H1 (cell line): Measurements from ENCODE around the gene USH1G. TPM values are rescaled to one million over a fixed set of nuclear protein-coding genes. Genes with fewer than 3 reads are reported as not detected.

Experiments used
- CTCF ChIA-PET: fragments of 300-600 bp; sonication (Branson Sonifier 250); formaldehyde crosslinking; loops from one replicate; lab custom pipeline; 2021; ENCODE audit not compliant: partially characterized antibody; lab: Charles Lee
- POLR2A ChIA-PET: fragments of 300-600 bp; sonication (Branson Sonifier 250); formaldehyde crosslinking; loops from one replicate; lab custom pipeline; 2021; ENCODE audit warnings: inconsistent platforms; ENCODE audit not compliant: partially characterized antibody; lab: Charles Lee
- DNase-seq, 2 experiments: peaks; one replicate each; pipeline versions ENCODE4 v3.0.0 to v3.0.0-alpha.2; 2010 to 2022; ENCODE audit warnings: low spot score in 2 of 2, low read depth in 1 of 2, mixed read lengths in 1 of 2
- FAIRE-seq: peaks from 2 replicates; lab custom pipeline; 2011; peaks lifted over from hg19 to GRCh38; lab: Jason Lieb, UNC
- H2AFZ ChIP-seq: 2 replicates; pipeline ENCODE4 v1.8.1; 2012; ENCODE audit warnings: low read length, inconsistent platforms
- H2AK5ac ChIP-seq: 2 replicates; pipeline ENCODE4 v1.6.1; 2013; ENCODE audit warnings: low read depth, low read length
- H2BK120ac ChIP-seq: replicated peaks from 2 replicates; pipeline ENCODE3; 2013; ENCODE audit warnings: low read depth, low read length, inconsistent platforms
- H2BK12ac ChIP-seq: 2 replicates; pipeline ENCODE4 v1.6.1; 2013; ENCODE audit warnings: low read depth, low read length
- H2BK15ac ChIP-seq: 2 replicates; pipeline ENCODE4 v1.6.1; 2013; ENCODE audit warnings: low read length
- H2BK20ac ChIP-seq: 2 replicates; pipeline ENCODE4 v1.6.1; 2013; ENCODE audit warnings: low read length
- H2BK5ac ChIP-seq: 2 replicates; pipeline ENCODE4 v1.6.1; 2013; ENCODE audit warnings: low read depth, low read length
- H3K14ac ChIP-seq: 2 replicates; pipeline ENCODE4 v1.6.1; 2013; ENCODE audit warnings: inconsistent platforms; ENCODE audit not compliant: insufficient read length
- H3K18ac ChIP-seq: 2 replicates; pipeline ENCODE4 v1.6.1; 2013; ENCODE audit warnings: low read length; ENCODE audit errors: extremely low read depth
- H3K23ac ChIP-seq: 2 replicates; pipeline ENCODE4 v1.6.1; 2013; ENCODE audit warnings: inconsistent platforms; ENCODE audit not compliant: insufficient read length
- H3K23me2 ChIP-seq: 2 replicates; pipeline ENCODE4 v1.6.1; 2013; ENCODE audit warnings: low read depth, low read length
- H3K27ac ChIP-seq: 2 replicates; pipeline ENCODE4 v1.6.1; 2011; ENCODE audit warnings: low read depth, low read length, inconsistent platforms
- H3K27me3 ChIP-seq, 4 experiments: replicated peaks in 1 of 4; 1 replicate in 1 of 4; 2 replicates in 3 of 4; pipeline versions ENCODE4 v1.6.1 to v1.8.1; 2011 to 2013; ENCODE audit warnings: low read length in 3 of 4, mild to moderate bottlenecking in 3 of 4, inconsistent platforms in 2 of 4, mixed read lengths in 2 of 4, moderate library complexity in 1 of 4; ENCODE audit not compliant: control insufficient read depth in 3 of 4, insufficient read depth in 3 of 4; ENCODE audit errors: extremely low read depth in 1 of 4
- H3K36me3 ChIP-seq, 4 experiments: 2 replicates each; pipeline versions ENCODE4 v1.6.1 to v1.8.1; 2011 to 2013; ENCODE audit warnings: mild to moderate bottlenecking in 4 of 4, low read length in 3 of 4, moderate library complexity in 2 of 4, control low read depth in 1 of 4, inconsistent platforms in 1 of 4; ENCODE audit not compliant: insufficient read depth in 4 of 4, control insufficient read depth in 2 of 4
- H3K4ac ChIP-seq: replicated peaks from 2 replicates; pipeline ENCODE3; 2013; ENCODE audit warnings: low read length, low read depth, mixed read lengths, inconsistent platforms; ENCODE audit not compliant: insufficient read length
- H3K4me1 ChIP-seq, 4 experiments: replicated peaks in 1 of 4; 1 replicate in 1 of 4; 2 replicates in 3 of 4; pipeline versions ENCODE4 v1.6.1 to v1.8.1; 2011 to 2013; ENCODE audit warnings: low read length in 3 of 4, inconsistent platforms in 2 of 4, mixed read lengths in 1 of 4; ENCODE audit not compliant: insufficient read depth in 4 of 4, control insufficient read depth in 3 of 4
- H3K4me2 ChIP-seq, 2 experiments: 2 replicates each; pipeline versions ENCODE4 v1.6.1 to v1.8.1; 2011 to 2013; ENCODE audit warnings: low read depth in 2 of 2, low read length in 2 of 2, control low read depth in 1 of 2, inconsistent platforms in 1 of 2, mild to moderate bottlenecking in 1 of 2; ENCODE audit not compliant: insufficient read depth in 1 of 2
- H3K4me3 ChIP-seq, 4 experiments: fragments of 200-600, 300-600 bp in 1 of 4; sonication (generic), shearing (Covaris generic), sonication (Bioruptor Twin) in 1 of 4; 2 replicates each; pipeline versions ENCODE4 v1.5.1 to v1.8.1; 2011 to 2016; ENCODE audit warnings: low read length in 4 of 4, low read depth in 3 of 4, control low read depth in 2 of 4, inconsistent platforms in 2 of 4, mild to moderate bottlenecking in 2 of 4, mixed read lengths in 1 of 4, moderate library complexity in 1 of 4; ENCODE audit not compliant: insufficient read depth in 2 of 4; ENCODE audit errors: extremely low read depth in 1 of 4
- H3K56ac ChIP-seq: replicated peaks from 2 replicates; pipeline ENCODE3; 2013; ENCODE audit warnings: low read depth, mild to moderate bottlenecking, mixed read lengths, low read length, inconsistent platforms; ENCODE audit not compliant: insufficient read length
- H3K79me1 ChIP-seq: 2 replicates; pipeline ENCODE4 v1.6.1; 2013; ENCODE audit warnings: low read depth, low read length, control low read depth
- H3K79me2 ChIP-seq, 2 experiments: 2 replicates each; pipeline versions ENCODE4 v1.6.1 to v1.8.1; 2012 to 2013; ENCODE audit warnings: low read length in 2 of 2, mild to moderate bottlenecking in 2 of 2, inconsistent platforms in 1 of 2; ENCODE audit not compliant: insufficient read depth in 2 of 2, control insufficient read depth in 1 of 2
- H3K9ac ChIP-seq, 4 experiments: replicated peaks in 1 of 4; 1 replicate in 1 of 4; 2 replicates in 3 of 4; pipeline versions ENCODE4 v1.6.1 to v1.8.1; 2011 to 2013; ENCODE audit warnings: low read depth in 3 of 4, low read length in 3 of 4, control low read depth in 2 of 4, mild to moderate bottlenecking in 2 of 4, moderate library complexity in 2 of 4, inconsistent platforms in 1 of 4; ENCODE audit errors: extremely low read depth in 1 of 4
- H3K9me3 ChIP-seq, 2 experiments: 2 replicates each; pipeline versions ENCODE4 v1.6.1 to v1.8.1; 2012 to 2013; ENCODE audit warnings: mild to moderate bottlenecking in 2 of 2, moderate library complexity in 2 of 2, control low read depth in 1 of 2, inconsistent platforms in 1 of 2, low read depth in 1 of 2, low read length in 1 of 2, mixed read lengths in 1 of 2; ENCODE audit not compliant: insufficient read depth in 2 of 2
- H4K20me1 ChIP-seq, 2 experiments: replicated peaks in 1 of 2; 2 replicates each; pipeline versions ENCODE3 to v1.8.1; 2011 to 2013; ENCODE audit warnings: inconsistent platforms in 2 of 2, low read length in 2 of 2, mild to moderate bottlenecking in 1 of 2; ENCODE audit not compliant: insufficient read depth in 2 of 2, control insufficient read depth in 1 of 2
- H4K5ac ChIP-seq: 2 replicates; pipeline ENCODE4 v1.6.1; 2013; ENCODE audit warnings: low read length, low read depth, mixed read lengths, inconsistent platforms; ENCODE audit not compliant: insufficient read length
- H4K8ac ChIP-seq: 2 replicates; pipeline ENCODE4 v1.8.0; 2013; ENCODE audit warnings: mild to moderate bottlenecking, moderate library complexity, low read length, inconsistent platforms; ENCODE audit not compliant: insufficient read depth; ENCODE audit errors: extremely low read depth
- H4K91ac ChIP-seq: replicated peaks from 2 replicates; pipeline ENCODE3; 2013; ENCODE audit warnings: low read length, mixed read lengths, inconsistent platforms; ENCODE audit not compliant: insufficient read length
- SIX5 ChIP-seq: IDR thresholded peaks from 2 replicates; pipeline ENCODE4 v1.6.1; 2011; ENCODE audit warnings: mild to moderate bottlenecking, low read depth, low read length
- SUZ12 ChIP-seq: fragments of 200-600 bp; sonication (generic); IDR thresholded peaks from 2 replicates; pipeline ENCODE4 v1.6.1; 2012; ENCODE audit warnings: mild to moderate bottlenecking, inconsistent platforms, low read length, moderate library complexity, mixed read lengths
- WGBS, 2 experiments: shearing (Covaris generic) in 1 of 2; methylation state at CpG; one replicate each; pipeline versions ENCODE4 v1.1.6 to v1.1.7; 2013 to 2015; ENCODE audit warnings: low lambda C conversion rate in 2 of 2, mixed read lengths in 2 of 2, inconsistent platforms in 1 of 2, low coverage in 1 of 2, missing lambda C conversion rate in 1 of 2; ENCODE audit not compliant: insufficient replicate concordance in 2 of 2, insufficient coverage in 1 of 2, insufficient read length in 1 of 2; ENCODE audit errors: extremely low coverage in 1 of 2, missing lambda C conversion rate in 1 of 2; 5-methylcytosine and 5-hydroxymethylcytosine counted together
- polyA plus RNA-seq, 7 experiments: library from polyadenylated mRNA; depleted of rRNA in 3 of 7; stranded (reverse) in 5 of 7; unstranded in 2 of 7; fragments of >200 nt in 5 of 7; fragments of 200-250 nt in 2 of 7; gene quantifications; 1 replicate in 5 of 7; 2 replicates in 1 of 7; 4 replicates in 1 of 7; pipeline versions ENCODE4 v1.2.1 to v1.2.3, GENCODE V29; 2011 to 2013; ENCODE audit warnings: missing spikeins in 2 of 7, mixed read lengths in 2 of 7
- total RNA-seq: library from RNA; stranded (reverse); fragmentation: NEBNext Ultra II Directional; extraction: Animal tissue kit (Norgen Biotek cat#: 25700); gene quantifications from 2 replicates; pipeline ENCODE4 v1.2.1, GENCODE V29; 2021

USH1G gene
- total and polyA plus RNA-seq, 2 of the 8 experiments (the other 6 are each of a cell fraction or from before 2014, with no cell fraction given): 1.6 to 4.3 TPM

GRCh38 chr17:74893936-74894671 is 29.0 kb downstream of the USH1G start:
- no peak overlapping the region for H2AK5ac ChIP-seq
- H3K23me2 ChIP-seq: peaks cover 13% of the 10 kb centered on the region
- no peak overlapping the region for H2BK5ac ChIP-seq
- H3K4me1 ChIP-seq: peaks cover 0 to 10% (median 3%) of the 10 kb centered on the region in 4 experiments; a peak in 4 of 7 replicates
- POLR2A ChIA-PET: interaction anchor here (0.8 to 1.3 kb wide), 4 partner anchors 12 to 21 kb away, joined by 3 to 5 read pairs (median 4); partner anchors contain the start of gene FDXR
- no peaks in the 10 kb centered on the region for H3K9me3 ChIP-seq
- peak overlapping the region; percentile 61 to 75 (median 64); a peak in 7 of 8 replicates for H3K4me3 ChIP-seq
- DNase-seq (no peak), FAIRE-seq (no peak)
- no peak overlapping the region for H2BK20ac ChIP-seq
- H3K36me3 ChIP-seq: no peaks in the 10 kb centered on the region
- H3K9ac ChIP-seq: no peak overlapping the region
- no peak overlapping the region for H3K14ac ChIP-seq
- peaks cover 16 to 43% (median 37%) of the 10 kb centered on the region in 4 experiments; a peak in 6 of 7 replicates for H3K27me3 ChIP-seq
- CTCF ChIA-PET: interaction anchor here (0.6 to 3.4 kb wide), 12 partner anchors 12 to 658 kb away, joined by 3 to 12 read pairs (median 4); partner anchors contain the start of genes OTOP2 and USH1G
- no peak overlapping the region for H3K4ac ChIP-seq
- peak overlapping the region; percentile 44; the same call in 1 of the 2 replicates for H2BK12ac ChIP-seq
- peaks cover 0 to 2% of the 10 kb centered on the region in 2 experiments for H4K20me1 ChIP-seq
- H3K18ac ChIP-seq: peak overlapping the region; percentile 78; the same call in 1 of the 2 replicates
- H4K8ac ChIP-seq: no peak overlapping the region
- H2BK120ac ChIP-seq: no peak overlapping the region
- peak overlapping the region; percentile 72 to 99 for H3K4me2 ChIP-seq
- H3K27ac ChIP-seq: no peak overlapping the region
- H3K79me2 ChIP-seq: no peaks in the 10 kb centered on the region
- TF ChIP-seq SUZ12 (peak; percentile 33; the same call in 1 of the 2 replicates), SIX5 (no peak)
- no peak overlapping the region for H2BK15ac ChIP-seq
- H4K91ac ChIP-seq: no peak overlapping the region
- H4K5ac ChIP-seq: no peak overlapping the region
- no peak overlapping the region for H3K56ac ChIP-seq
- H3K79me1 ChIP-seq: no peaks in the 10 kb centered on the region
- no peak overlapping the region for H2AFZ ChIP-seq
- WGBS, 2 experiments: 50% methylated on average over 18 of the region's 22 CpGs; no CpG with 5 or more reads in 1 of the 2 experiments
- H3K23ac ChIP-seq: no peak overlapping the region
